GM12864 (cell line): ENCODE measurements around the gene SRMS.
A peak's percentile ranks its signal among the peaks of the same experiment; 100 is the strongest.

Experiments
- DNase-seq: peaks from one replicate; pipeline ENCODE4 v3.0.0-alpha.2; 2011; ENCODE audit warnings: low read depth
- H3K4me3 ChIP-seq: 2 replicates; pipeline ENCODE4 v1.5.1; 2011; ENCODE audit warnings: mild to moderate bottlenecking, low read depth, low read length, control low read depth
- TF ChIP-seq, protein P1 (sequence below): IDR thresholded peaks from 2 replicates; pipeline ENCODE4 v1.5.1; 2011; ENCODE audit warnings: low read depth, mild to moderate bottlenecking, moderate library complexity, low read length, control low read depth, inconsistent platforms; ENCODE audit errors: missing control alignments

Gene SRMS

DNA sequence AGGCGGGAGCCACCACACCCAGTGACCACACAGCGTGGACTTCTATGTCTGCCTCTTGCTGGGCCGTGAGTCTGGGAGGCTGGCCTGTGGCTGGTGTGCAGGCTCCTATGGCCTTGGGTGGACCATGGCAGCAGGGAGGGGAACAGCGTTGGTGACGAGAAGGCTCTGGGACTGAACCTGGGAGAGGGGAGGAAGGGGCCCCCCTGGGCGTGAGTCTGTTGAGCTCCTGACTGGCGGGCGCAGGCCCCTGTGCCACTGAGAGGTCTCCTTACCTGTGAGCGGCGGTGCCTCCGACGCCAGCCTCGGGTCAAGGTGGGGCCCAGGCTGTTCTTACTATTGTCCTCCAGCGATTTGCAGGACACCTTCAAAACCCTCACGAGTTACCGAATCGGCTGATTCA, 39.2 kb upstream of the SRMS start:
- H3K4me3 ChIP-seq = no peak overlapping the region
- DNase-seq = no peak
- TF ChIP-seq, protein P1, sequence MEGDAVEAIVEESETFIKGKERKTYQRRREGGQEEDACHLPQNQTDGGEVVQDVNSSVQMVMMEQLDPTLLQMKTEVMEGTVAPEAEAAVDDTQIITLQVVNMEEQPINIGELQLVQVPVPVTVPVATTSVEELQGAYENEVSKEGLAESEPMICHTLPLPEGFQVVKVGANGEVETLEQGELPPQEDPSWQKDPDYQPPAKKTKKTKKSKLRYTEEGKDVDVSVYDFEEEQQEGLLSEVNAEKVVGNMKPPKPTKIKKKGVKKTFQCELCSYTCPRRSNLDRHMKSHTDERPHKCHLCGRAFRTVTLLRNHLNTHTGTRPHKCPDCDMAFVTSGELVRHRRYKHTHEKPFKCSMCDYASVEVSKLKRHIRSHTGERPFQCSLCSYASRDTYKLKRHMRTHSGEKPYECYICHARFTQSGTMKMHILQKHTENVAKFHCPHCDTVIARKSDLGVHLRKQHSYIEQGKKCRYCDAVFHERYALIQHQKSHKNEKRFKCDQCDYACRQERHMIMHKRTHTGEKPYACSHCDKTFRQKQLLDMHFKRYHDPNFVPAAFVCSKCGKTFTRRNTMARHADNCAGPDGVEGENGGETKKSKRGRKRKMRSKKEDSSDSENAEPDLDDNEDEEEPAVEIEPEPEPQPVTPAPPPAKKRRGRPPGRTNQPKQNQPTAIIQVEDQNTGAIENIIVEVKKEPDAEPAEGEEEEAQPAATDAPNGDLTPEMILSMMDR = no peak

DNA sequence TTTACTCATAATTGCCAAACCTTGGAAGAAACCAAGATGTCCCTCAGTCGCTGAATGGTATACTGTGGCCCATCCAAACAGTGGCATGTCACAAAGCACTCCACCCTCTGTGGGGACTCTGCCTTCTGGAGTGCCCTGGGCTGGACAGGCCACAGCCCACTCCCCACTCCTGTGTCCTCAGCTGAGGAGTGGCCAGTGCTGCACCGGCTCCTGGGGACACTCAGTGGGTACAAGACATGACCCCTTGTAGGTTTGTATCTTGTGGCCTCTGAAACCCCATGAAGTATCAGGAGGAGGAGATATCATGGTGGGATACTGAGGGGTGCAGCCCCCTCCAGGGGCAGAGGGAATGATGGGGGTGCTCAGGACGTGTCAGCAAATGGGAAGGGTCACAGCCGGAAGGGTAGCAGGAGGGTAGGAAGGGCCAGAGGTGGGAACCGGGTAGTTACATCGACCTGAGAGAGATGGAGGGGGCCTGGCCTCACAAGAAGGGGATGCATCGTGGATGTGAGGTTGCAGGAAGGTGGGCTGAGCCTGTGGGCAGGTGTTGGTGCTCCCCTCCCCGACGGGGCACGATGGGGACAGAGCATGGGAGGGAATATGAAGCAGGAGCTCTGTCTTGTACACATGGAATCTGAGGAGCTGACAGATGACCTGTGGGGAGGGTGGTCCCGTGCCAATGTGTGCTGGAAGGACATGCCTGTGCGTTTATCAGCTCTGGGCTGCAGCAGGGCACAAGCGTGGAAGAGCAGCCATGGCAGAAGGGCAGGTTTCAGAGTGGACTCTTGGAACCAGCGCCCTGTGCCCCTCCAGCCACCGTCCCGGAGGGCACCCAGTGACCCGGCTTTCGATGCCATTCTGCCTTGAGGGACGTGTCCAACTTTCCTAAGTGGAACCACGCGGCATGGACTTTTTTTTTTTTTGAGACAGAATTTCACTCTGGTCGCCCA, 38.3 kb upstream of the SRMS start:
- DNase-seq = no peak
- TF ChIP-seq, protein P1 = no peak

DNA sequence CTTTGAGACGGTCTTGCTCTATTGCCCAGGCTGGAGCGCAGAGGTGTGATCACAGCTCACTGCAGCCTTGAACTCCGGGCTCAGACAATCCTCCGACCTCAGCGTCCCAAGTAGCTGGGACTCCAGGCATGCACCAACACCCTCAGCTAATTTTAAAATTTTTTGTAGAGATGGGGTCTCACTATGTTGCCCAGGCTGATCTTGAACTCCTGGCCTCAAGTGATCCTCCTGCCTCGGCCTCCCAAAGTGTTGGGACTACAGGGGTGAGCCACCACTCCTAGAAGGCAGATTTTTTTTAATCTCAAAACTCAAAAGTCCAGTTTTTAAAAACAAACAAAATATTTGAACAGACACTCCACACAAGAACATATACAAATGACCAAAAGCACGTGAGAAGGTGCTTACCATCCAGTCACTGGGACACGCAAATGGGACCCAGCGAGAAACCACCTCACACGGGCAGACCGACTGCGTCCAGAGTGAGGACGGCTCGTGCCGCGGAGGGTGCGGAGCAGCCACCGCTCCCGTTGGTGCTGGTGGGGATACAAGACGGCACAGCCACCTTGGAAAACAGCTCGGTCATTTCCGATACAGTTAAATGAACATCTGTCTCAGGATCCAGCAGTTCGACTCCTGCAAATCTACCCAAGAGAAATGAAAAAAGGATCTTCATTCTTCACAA, 35.0 kb upstream of the SRMS start:
- TF ChIP-seq, protein P1 = no peak
- DNase-seq = no peak
- no peak overlapping the region for H3K4me3 ChIP-seq

More for the DNA sequence above, 38.3 kb upstream of the SRMS start:
- no peak overlapping the region for H3K4me3 ChIP-seq

DNA sequence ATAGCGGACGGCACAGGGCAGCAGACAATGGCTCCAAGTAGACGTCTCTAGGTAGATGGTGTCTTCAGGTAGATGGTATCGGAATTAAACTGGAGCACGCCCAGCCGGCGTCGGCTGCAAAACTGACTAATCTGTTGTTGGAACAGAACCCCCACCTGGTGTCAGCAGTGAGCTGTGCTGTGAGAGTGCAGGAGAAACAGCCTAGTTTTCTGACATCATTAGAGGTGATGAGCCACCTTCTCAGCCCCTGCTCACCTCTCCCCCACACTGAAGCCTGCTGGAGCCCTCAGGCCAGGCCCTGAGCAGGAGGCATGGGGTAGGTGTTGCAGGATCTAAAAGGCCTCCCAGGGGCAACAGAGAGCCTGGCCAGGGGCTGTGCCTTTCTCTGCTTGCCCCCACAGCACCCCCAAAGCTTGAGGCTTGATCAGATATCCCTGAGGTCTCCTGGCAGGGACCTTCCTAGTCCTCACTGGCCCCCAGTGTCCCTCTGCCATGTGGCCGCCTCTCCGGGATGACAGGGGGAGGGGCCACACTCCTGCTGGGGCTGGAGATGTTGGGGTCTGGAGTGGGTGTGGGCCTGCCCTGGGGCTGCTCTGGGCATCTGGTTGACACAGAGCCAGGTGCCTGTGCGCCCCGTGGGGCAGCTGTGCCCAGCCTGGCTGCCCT, 33.4 kb upstream of the SRMS start:
- TF ChIP-seq, protein P1 = peak; percentile 77
- peak; percentile 40 for DNase-seq

DNA sequence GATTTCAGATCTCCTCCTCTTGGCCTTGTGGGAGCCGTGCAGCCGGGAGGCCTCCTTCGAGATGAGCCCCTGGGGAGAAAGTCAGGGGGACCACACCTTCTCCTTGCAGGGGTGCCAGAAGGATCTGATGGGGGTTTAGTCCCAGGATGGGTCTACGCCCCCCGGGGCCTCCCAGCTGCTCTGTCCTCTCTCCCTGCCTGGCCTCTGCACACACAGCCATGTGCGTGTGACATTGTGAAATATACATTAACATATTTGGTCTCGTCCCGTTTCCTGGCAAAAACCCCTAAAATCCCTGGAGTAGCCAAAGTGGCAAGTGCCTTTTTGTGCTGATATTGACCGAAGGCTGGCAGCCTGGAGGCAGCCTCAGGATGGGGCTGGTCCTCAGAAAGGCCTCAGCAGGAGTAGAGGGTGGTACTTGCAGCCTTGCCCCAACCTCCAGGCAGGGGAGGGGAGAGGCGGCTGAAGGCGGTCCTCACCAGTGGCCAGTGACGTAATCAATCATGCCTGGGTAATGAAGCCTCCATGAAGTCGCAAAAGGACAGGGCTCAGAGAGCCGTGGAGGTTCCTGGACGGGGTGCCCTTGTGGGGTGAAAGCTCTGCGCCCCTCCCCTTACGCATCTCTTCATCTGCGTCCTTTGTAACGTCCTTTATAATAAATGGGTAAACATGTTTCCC, 31.6 kb upstream of the SRMS start:
- DNase-seq = no peak

More for the DNA sequence above, 33.4 kb upstream of the SRMS start:
- no peak overlapping the region for H3K4me3 ChIP-seq

More for the DNA sequence above, 31.6 kb upstream of the SRMS start:
- TF ChIP-seq, protein P1 = no peak
- H3K4me3 ChIP-seq = no peak overlapping the region
